ENCODE results near the gene BORCS6. TPM values are rescaled to one million over a fixed set of nuclear protein-coding genes. Genes with fewer than 3 reads are reported as not detected.
A peak's percentile ranks its signal among the peaks of the same experiment; 100 is the strongest.

Gene BORCS6
- total and polyA plus RNA-seq, 9 of the 15 experiments (the other 6 are each of a cell fraction or from before 2014, with no cell fraction given), result 0.01 to 7.4 (median 2.3) TPM

- no peak for TF ChIP-seq TEAD2 (tag; IDR thresholded peaks at IDR 0.05)
- no peak for TF ChIP-seq SMAD4 (CRISPR knock-in tag; conservative IDR thresholded peaks at IDR 0.05)
- TF ChIP-seq MEF2D (tag; conservative IDR thresholded peaks at IDR 0.05; ENCODE audit: low read depth), result no peak
- no peak for TF ChIP-seq ZNF212 (CRISPR knock-in tag; IDR thresholded peaks at IDR 0.05)
- TF ChIP-seq HDGF (IDR thresholded peaks at IDR 0.05), result no peak
- TF ChIP-seq MTA3 (IDR thresholded peaks at IDR 0.05; ENCODE audit: borderline replicate concordance), result no peak
- TF ChIP-seq CBFA2T3 (IDR thresholded peaks at IDR 0.05), result peak; percentile 56
- TF ChIP-seq ZNF263 (CRISPR knock-in tag; IDR thresholded peaks at IDR 0.05; ENCODE audit: borderline replicate concordance), result no peak
- TF ChIP-seq ZNF134 (CRISPR knock-in tag; conservative IDR thresholded peaks at IDR 0.05), result no peak
- no peak for TF ChIP-seq CAMTA2 (CRISPR knock-in tag; conservative IDR thresholded peaks at IDR 0.05)
- no peak for TF ChIP-seq ZNF778 (CRISPR knock-in tag; IDR thresholded peaks at IDR 0.05)
- TF ChIP-seq ZNF561 (CRISPR knock-in tag; conservative IDR thresholded peaks at IDR 0.05), result no peak
- no peak for TF ChIP-seq SMC3 (conservative IDR thresholded peaks at IDR 0.05; ENCODE audit: insufficient read depth, low read depth, low read length)
- TF ChIP-seq, protein P1, sequence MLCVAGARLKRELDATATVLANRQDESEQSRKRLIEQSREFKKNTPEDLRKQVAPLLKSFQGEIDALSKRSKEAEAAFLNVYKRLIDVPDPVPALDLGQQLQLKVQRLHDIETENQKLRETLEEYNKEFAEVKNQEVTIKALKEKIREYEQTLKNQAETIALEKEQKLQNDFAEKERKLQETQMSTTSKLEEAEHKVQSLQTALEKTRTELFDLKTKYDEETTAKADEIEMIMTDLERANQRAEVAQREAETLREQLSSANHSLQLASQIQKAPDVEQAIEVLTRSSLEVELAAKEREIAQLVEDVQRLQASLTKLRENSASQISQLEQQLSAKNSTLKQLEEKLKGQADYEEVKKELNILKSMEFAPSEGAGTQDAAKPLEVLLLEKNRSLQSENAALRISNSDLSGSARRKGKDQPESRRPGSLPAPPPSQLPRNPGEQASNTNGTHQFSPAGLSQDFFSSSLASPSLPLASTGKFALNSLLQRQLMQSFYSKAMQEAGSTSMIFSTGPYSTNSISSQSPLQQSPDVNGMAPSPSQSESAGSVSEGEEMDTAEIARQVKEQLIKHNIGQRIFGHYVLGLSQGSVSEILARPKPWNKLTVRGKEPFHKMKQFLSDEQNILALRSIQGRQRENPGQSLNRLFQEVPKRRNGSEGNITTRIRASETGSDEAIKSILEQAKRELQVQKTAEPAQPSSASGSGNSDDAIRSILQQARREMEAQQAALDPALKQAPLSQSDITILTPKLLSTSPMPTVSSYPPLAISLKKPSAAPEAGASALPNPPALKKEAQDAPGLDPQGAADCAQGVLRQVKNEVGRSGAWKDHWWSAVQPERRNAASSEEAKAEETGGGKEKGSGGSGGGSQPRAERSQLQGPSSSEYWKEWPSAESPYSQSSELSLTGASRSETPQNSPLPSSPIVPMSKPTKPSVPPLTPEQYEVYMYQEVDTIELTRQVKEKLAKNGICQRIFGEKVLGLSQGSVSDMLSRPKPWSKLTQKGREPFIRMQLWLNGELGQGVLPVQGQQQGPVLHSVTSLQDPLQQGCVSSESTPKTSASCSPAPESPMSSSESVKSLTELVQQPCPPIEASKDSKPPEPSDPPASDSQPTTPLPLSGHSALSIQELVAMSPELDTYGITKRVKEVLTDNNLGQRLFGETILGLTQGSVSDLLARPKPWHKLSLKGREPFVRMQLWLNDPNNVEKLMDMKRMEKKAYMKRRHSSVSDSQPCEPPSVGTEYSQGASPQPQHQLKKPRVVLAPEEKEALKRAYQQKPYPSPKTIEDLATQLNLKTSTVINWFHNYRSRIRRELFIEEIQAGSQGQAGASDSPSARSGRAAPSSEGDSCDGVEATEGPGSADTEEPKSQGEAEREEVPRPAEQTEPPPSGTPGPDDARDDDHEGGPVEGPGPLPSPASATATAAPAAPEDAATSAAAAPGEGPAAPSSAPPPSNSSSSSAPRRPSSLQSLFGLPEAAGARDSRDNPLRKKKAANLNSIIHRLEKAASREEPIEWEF (CRISPR knock-in tag; IDR thresholded peaks at IDR 0.05), result no peak
- TF ChIP-seq, protein P2, sequence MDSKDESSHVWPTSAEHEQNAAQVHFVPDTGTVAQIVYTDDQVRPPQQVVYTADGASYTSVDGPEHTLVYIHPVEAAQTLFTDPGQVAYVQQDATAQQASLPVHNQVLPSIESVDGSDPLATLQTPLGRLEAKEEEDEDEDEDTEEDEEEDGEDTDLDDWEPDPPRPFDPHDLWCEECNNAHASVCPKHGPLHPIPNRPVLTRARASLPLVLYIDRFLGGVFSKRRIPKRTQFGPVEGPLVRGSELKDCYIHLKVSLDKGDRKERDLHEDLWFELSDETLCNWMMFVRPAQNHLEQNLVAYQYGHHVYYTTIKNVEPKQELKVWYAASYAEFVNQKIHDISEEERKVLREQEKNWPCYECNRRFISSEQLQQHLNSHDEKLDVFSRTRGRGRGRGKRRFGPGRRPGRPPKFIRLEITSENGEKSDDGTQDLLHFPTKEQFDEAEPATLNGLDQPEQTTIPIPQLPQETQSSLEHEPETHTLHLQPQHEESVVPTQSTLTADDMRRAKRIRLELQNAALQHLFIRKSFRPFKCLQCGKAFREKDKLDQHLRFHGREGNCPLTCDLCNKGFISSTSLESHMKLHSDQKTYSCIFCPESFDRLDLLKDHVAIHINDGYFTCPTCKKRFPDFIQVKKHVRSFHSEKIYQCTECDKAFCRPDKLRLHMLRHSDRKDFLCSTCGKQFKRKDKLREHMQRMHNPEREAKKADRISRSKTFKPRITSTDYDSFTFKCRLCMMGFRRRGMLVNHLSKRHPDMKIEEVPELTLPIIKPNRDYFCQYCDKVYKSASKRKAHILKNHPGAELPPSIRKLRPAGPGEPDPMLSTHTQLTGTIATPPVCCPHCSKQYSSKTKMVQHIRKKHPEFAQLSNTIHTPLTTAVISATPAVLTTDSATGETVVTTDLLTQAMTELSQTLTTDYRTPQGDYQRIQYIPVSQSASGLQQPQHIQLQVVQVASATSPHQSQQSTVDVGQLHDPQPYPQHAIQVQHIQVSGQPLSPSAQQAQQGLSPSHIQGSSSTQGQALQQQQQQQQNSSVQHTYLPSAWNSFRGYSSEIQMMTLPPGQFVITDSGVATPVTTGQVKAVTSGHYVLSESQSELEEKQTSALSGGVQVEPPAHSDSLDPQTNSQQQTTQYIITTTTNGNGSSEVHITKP (IDR thresholded peaks at IDR 0.05; ENCODE audit: partially characterized antibody), result peak; percentile 10
- TF ChIP-seq SMAD1 (IDR thresholded peaks at IDR 0.05; ENCODE audit: low read depth, low read length, partially characterized antibody), result no peak
- TF ChIP-seq ATF4 (CRISPR knock-in tag; IDR thresholded peaks at IDR 0.05), result no peak
- no peak for TF ChIP-seq ZNF253 (CRISPR knock-in tag; conservative IDR thresholded peaks at IDR 0.05)
- peak; percentile 68 for TF ChIP-seq SUPT5H (IDR thresholded peaks at IDR 0.05)
- TF ChIP-seq HMGN3 (IDR thresholded peaks at IDR 0.05; ENCODE audit: borderline replicate concordance, extremely low read depth, insufficient read length, low read depth, low read length), result no peak
- no peak for TF ChIP-seq ZNF77 (CRISPR knock-in tag; IDR thresholded peaks at IDR 0.05)
Observed at GRCh38 chr17:8192070-8192815, 2.3 kb upstream of the BORCS6 start (continued).
